Astrocyte of the spinal cord (primary cell): ENCODE measurements around the gene SCGB1D1.

Experiments
- DNase-seq: peaks from one replicate; pipeline ENCODE4 v3.0.0; 2011; ENCODE audit warnings: low read depth, low spot score
- H3K4me3 ChIP-seq: 2 replicates; pipeline ENCODE4 v1.5.1; 2011; ENCODE audit warnings: low read depth, mild to moderate bottlenecking, low read length, moderate library complexity
- CTCF ChIP-seq: IDR thresholded peaks from 2 replicates; pipeline ENCODE4 v1.5.1; 2012; ENCODE audit warnings: low read depth, mild to moderate bottlenecking, low read length, inconsistent platforms
- in situ Hi-C: cut with HindIII; loops from 2 replicates; pipeline ENCODE4 v1.10.0; 2017; ENCODE audit warnings: low sequenced_read_pairs

SCGB1D1 gene

GRCh38 chr11:62242021-62242420 lies 52.0 kb downstream of the SCGB1D1 start, which contains the start of gene SCGB1D2:
TSS of gene SCGB1D2 (plus strand) at chr11:62242239. CDS start at chr11:62242308, 69 bp downstream.
- in situ Hi-C loops, result no loop called here

More at GRCh38 chr11:62242021-62242420, 52.0 kb downstream of the SCGB1D1 start, which contains the start of gene SCGB1D2:
- no peak for DNase-seq
- no peak for TF ChIP-seq CTCF
- H3K4me3 ChIP-seq, result no peak within 1 kb of the TSS
